BLaER1 (cell line): ENCODE measurements around the gene UBD.

Experiments
- H3K27ac ChIP-seq: shearing (Covaris generic); formaldehyde crosslinking; 2 replicates; pipeline ENCODE4 v1.8.1; 2022
- H3K27me3 ChIP-seq: shearing (Covaris generic); formaldehyde crosslinking; 2 replicates; pipeline ENCODE4 v1.8.1; 2022
- H3K36me3 ChIP-seq: shearing (Covaris generic); formaldehyde crosslinking; 2 replicates; pipeline ENCODE4 v1.8.1; 2022
- H3K4me1 ChIP-seq: shearing (Covaris generic); formaldehyde crosslinking; 2 replicates; pipeline ENCODE4 v1.8.1; 2022
- H3K4me2 ChIP-seq: shearing (Covaris generic); formaldehyde crosslinking; 2 replicates; pipeline ENCODE4 v1.8.1; 2022
- H3K4me3 ChIP-seq: shearing (Covaris generic); formaldehyde crosslinking; 2 replicates; pipeline ENCODE4 v1.8.1; 2022
- H3K9ac ChIP-seq: shearing (Covaris generic); formaldehyde crosslinking; 2 replicates; pipeline ENCODE4 v1.8.1; 2022
- H3K9me3 ChIP-seq: shearing (Covaris generic); formaldehyde crosslinking; 2 replicates; pipeline ENCODE4 v1.8.1; 2022
- H4K20me1 ChIP-seq: shearing (Covaris generic); formaldehyde crosslinking; 2 replicates; pipeline ENCODE4 v1.8.1; 2022
- Cebpa-rat ChIP-seq: shearing (Covaris generic); IDR thresholded peaks from 2 replicates; pipeline ENCODE4 v1.8.1; 2022

The UBD gene

DNA sequence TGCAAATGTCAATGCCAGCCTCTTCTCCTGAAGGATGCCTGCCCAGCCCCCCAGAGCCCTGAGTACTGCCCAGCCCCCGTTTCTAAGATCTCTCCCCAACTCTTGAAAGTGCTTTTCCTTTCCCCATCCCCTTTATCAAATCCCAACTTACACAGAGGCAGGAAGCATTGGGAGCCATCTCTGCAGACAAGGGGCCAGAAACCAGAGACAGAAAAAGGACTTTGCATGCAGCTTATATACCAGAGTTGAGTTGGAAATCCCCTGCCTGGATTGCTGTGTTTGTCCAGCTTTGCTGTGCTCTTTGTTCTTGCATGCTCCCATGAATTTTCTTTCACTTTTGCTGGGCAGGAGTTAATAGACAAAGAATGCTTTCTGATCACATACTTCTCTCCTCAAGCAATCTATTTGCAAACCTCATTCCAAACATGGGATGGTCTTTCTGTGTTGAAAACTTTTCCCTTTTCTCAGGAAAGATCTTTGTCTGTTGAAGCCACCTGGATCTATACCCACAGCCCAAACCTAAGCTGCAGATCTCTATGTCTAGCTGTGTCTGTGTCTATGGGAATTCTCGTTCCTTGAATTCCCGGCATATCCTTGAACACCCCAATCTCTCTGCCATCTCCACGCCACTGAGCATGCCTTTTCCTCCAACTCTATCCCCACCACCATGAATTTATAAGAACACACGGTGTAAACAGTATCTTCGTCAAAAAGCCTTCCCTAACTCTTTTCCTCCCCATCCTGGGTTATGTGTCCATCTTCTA lies at the start of gene UBD:
TSS of gene UBD (minus strand) at position 209 of the 764 bp plus-strand sequence. CDS start at position 178, 31 bp downstream.
- no peaks in the 10 kb centered on the region for H3K9me3 ChIP-seq
- H3K4me2 ChIP-seq, result no peak within 1 kb of the TSS
- H3K4me1 ChIP-seq, result no peaks in the 10 kb centered on the region
- H3K36me3 ChIP-seq, result no peaks in the 10 kb centered on the region
- no peak within 1 kb of the TSS for H3K27ac ChIP-seq
- H3K9ac ChIP-seq, result no peak within 1 kb of the TSS
- TF ChIP-seq Cebpa-rat, result no peak
- no peak within 1 kb of the TSS for H3K4me3 ChIP-seq
- no peaks in the 10 kb centered on the region for H3K27me3 ChIP-seq
- no peaks in the 10 kb centered on the region for H4K20me1 ChIP-seq

DNA sequence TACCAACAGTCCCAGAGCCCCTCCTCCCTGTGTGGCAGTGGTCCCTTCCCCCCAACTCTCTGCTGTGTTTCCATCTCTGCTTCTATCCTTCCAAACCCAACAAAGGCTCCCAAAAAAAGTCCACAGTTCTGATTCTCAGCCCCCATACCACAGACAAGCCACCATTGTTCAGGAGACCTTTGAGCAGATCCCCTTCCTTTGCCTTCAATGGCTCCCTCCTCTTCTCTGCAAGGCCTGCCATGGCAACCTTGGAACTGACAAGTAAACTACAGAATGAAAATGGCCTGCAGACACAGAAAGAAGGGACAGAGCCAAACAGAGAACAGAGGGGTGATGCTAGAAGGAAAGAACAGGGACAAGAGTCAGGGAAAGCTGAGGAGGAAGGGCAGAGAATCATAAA lies 48.6 kb upstream of the UBD start:
- Histone ChIP-seq H3K36me3 (peaks cover 98% of the 10 kb centered on the region), H3K27ac (no peak overlapping the region), H3K9ac (no peak overlapping the region), H3K4me1 (no peaks in the 10 kb centered on the region), H3K9me3 (no peaks in the 10 kb centered on the region), H3K4me2 (no peak overlapping the region), H4K20me1 (no peaks in the 10 kb centered on the region), H3K27me3 (no peaks in the 10 kb centered on the region), H3K4me3 (no peak overlapping the region)
- TF ChIP-seq Cebpa-rat, result no peak

DNA sequence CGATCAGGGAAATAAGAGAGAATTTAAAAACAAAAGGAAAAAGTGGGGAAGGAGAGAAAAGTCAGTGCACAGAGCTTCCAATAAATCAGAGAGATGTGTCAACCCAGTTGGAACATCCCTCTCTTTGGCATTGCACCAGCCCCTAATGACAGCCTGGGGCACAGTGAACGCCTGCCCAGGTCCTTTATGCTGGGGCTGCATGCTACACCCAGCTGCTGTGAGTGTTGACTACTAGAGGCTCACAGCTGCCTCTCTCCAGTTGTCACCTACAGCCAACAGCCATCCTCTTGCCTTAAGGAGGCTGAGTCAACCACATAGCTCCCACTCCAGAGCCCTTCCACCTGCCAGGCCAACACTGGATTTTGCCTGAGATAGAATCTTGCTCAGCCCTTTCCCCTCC lies 44.4 kb upstream of the UBD start:
- Histone ChIP-seq H3K36me3 (peaks cover 97% of the 10 kb centered on the region), H3K4me1 (no peaks in the 10 kb centered on the region), H3K27ac (no peak overlapping the region), H3K9ac (no peak overlapping the region), H3K4me3 (no peak overlapping the region), H4K20me1 (no peaks in the 10 kb centered on the region), H3K4me2 (no peak overlapping the region), H3K27me3 (no peaks in the 10 kb centered on the region), H3K9me3 (no peaks in the 10 kb centered on the region)
- no peak for TF ChIP-seq Cebpa-rat

DNA sequence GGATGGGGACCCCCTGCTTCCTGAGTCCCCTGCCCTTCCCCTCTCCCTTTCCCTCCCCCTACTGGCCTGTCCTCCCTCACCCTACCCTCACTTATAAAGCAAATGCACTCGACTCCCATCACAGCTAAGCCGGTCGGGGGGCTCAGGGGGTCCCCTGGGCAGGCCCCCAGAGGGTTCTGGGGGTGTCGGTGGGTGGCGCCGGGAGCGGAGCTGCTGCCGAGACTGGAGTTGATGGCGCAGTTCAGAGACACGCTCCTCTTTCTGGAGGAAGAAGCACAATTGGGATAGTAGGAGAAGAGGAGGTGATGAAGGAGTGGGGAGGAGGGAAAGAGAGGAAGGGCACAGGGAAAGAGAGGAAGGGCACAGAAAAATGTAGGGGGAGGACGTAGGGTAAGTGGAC lies 43.9 kb upstream of the UBD start:
- peaks cover 97% of the 10 kb centered on the region for H3K36me3 ChIP-seq
- H3K27ac ChIP-seq, result no peak overlapping the region
- no peak overlapping the region for H3K9ac ChIP-seq
- H3K4me2 ChIP-seq, result no peak overlapping the region
- no peak for TF ChIP-seq Cebpa-rat
- H3K27me3 ChIP-seq, result no peaks in the 10 kb centered on the region
- H3K4me3 ChIP-seq, result no peak overlapping the region
- H3K4me1 ChIP-seq, result no peaks in the 10 kb centered on the region
- no peaks in the 10 kb centered on the region for H4K20me1 ChIP-seq
- no peaks in the 10 kb centered on the region for H3K9me3 ChIP-seq

DNA sequence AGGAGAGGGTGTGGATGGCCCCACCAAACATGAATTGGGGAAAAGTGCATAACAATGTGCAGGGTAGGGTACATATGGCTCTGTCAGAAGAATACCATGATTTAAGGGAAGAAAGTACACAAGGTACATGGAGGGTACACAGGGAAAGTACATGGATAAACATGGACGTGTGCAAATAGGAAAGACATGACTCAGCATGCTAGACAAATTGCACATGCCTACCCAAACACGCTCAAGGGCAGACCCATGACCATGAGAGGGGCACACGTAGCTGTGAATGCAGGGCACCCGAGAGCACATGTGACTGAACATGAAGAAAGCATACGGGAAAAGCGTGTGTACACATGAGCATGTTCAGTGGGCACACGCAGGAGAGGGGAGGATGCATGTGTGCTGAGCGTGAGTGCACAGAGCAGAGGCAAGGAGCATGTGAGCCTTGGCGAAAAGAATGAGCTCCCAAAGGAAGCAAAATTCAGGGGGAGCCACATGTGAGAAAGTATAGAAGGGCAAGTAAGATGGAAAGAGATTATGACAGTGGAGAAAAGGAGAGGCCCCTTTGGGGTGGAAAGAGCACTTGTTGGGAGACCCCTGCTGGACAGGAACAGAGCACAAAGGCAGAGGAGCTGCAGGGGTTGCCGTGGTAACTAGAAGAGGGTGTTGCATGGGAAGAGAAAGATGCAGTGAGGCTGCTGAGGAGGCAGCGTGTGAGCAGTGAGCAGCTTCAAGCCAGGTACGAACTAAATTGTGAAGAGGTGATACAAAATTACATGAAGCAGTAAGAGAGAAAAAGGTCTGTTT lies 43.2 kb upstream of the UBD start:
- Histone ChIP-seq H3K27me3 (no peaks in the 10 kb centered on the region), H3K4me2 (no peak overlapping the region), H3K4me3 (no peak overlapping the region), H3K9me3 (no peaks in the 10 kb centered on the region), H3K4me1 (no peaks in the 10 kb centered on the region), H4K20me1 (no peaks in the 10 kb centered on the region), H3K36me3 (peaks cover 92% of the 10 kb centered on the region), H3K27ac (no peak overlapping the region), H3K9ac (no peak overlapping the region)
- TF ChIP-seq Cebpa-rat, result no peak

DNA sequence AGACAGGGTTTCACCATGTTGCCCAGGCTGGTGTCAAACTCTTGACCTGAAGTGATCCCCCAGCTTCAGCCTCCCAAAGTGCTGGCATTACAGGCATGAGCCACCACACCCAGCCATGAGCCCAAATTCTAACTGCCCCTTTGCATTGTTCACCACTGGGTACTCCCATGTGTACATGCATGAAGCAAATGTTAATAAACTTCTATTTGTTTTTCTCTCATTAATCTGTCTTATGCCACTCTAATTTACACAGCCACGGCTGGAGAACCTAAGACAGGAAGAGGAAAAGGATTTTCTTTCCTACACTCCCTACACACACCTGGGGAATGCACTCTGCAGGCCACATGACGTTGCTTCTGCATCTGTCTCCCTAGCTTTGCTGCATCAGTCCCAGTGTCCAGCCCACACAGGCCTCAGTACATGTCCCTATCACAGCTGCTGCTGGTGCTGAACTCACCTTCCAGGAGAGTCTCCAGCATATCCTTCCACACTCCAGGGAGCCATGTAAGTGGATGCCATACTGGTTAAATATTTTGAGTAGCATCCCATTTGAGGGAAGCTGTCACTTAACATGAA lies 38.7 kb upstream of the UBD start:
- no peak for TF ChIP-seq Cebpa-rat
- H3K4me2 ChIP-seq, result no peak overlapping the region
- no peak overlapping the region for H3K27ac ChIP-seq
- 0 out of 2 replicates have a peak, but pooled peaks cover 5% of the 10 kb centered on the region for H3K4me1 ChIP-seq
- no peaks in the 10 kb centered on the region for H3K9me3 ChIP-seq
- H3K9ac ChIP-seq, result no peak overlapping the region
- H3K36me3 ChIP-seq, result peaks cover 47% of the 10 kb centered on the region
- no peaks in the 10 kb centered on the region for H4K20me1 ChIP-seq
- no peaks in the 10 kb centered on the region for H3K27me3 ChIP-seq
- H3K4me3 ChIP-seq, result no peak overlapping the region

DNA sequence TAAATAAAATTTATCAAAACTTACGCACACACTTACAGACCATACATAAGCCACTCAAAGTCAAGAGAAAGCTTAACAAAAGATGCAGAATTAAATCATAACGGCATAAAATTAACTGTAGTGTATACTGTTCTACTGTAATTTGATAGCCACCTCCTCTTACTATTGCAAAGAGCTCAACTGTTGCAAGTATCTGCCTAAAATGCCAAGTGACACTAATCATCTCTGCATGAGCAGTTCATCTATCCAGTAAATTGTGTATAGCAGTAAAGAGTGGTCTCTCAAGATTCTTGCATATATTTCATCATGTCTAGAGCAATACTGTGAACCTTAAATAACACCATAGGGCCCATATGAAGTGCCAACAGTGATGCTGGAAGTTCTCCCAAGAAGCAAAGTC lies 37.7 kb upstream of the UBD start:
- no peak overlapping the region for H3K4me3 ChIP-seq
- peaks cover 36% of the 10 kb centered on the region for H3K36me3 ChIP-seq
- H3K9ac ChIP-seq, result no peak overlapping the region
- H3K4me1 ChIP-seq, result 0 out of 2 replicates have a peak, but pooled peaks cover 5% of the 10 kb centered on the region
- H3K9me3 ChIP-seq, result no peaks in the 10 kb centered on the region
- H3K27me3 ChIP-seq, result no peaks in the 10 kb centered on the region
- no peaks in the 10 kb centered on the region for H4K20me1 ChIP-seq
- H3K27ac ChIP-seq, result no peak overlapping the region
- no peak for TF ChIP-seq Cebpa-rat
- H3K4me2 ChIP-seq, result no peak overlapping the region

DNA sequence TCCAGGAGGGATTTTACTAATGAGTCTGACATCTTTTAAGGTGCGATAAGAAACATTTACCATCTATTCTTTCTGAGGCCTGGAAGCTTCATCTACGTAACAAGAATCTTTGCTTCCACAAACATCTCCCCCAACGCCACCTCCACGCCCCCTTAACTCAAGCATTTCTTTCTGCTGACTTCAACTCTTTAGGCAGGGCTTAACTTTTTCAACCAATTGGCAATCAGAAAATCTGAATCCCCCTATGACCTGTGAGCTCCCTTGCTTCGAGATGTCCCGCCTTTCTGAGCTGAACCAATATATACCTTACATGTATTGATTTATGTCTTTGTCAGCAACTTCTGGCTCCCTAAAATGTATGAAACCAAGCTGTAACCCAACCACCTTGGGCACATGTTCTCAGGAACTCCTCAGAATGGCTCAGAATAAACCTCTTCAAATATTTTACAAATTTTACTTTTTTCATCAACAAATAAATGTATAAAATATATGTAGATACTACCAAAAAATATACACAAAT lies 36.9 kb upstream of the UBD start:
- no peak overlapping the region for H3K27ac ChIP-seq
- no peaks in the 10 kb centered on the region for H3K9me3 ChIP-seq
- peaks cover 29% of the 10 kb centered on the region for H3K36me3 ChIP-seq
- no peak overlapping the region for H3K9ac ChIP-seq
- TF ChIP-seq Cebpa-rat, result no peak
- H3K27me3 ChIP-seq, result no peaks in the 10 kb centered on the region
- no peak overlapping the region for H3K4me3 ChIP-seq
- no peaks in the 10 kb centered on the region for H4K20me1 ChIP-seq
- 0 out of 2 replicates have a peak, but pooled peaks cover 5% of the 10 kb centered on the region for H3K4me1 ChIP-seq
- H3K4me2 ChIP-seq, result no peak overlapping the region

DNA sequence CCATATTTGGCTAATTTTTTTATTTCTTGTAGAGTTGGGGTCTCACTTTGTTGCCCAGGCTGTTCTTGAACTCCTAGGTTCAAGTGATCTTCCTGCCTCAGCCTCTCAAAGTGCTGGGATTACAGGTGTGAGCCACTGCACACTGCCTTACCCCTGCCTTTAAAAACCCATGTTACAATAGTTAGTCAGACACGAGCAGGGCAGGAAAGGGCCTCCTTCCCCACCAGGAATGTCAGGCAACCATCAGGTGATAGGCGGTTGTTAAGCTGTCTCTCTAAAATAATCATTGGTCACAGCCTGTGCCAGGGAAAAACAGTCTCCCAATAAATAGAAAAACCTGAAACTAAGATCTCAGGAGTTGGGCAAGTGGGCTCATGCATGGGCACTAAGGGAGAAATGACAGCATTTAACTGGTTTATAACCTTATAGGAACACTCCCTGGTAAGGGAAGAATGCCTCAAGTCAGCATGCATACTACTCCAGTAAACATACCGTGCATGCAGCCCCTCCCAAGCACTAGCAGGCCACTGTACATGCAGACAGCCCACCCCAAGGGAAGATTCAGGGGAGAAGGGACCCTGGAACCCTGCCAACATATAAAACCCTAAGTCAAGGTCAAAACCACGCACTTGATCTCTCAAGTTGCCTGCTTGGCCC lies 33.8 kb upstream of the UBD start:
- 0 out of 2 replicates have a peak, but pooled peaks cover under 1% of the 10 kb centered on the region for H3K36me3 ChIP-seq
- no peak overlapping the region for H3K4me3 ChIP-seq
- H3K4me2 ChIP-seq, result no peak overlapping the region
- no peaks in the 10 kb centered on the region for H3K9me3 ChIP-seq
- H3K27me3 ChIP-seq, result no peaks in the 10 kb centered on the region
- H3K9ac ChIP-seq, result no peak overlapping the region
- H4K20me1 ChIP-seq, result no peaks in the 10 kb centered on the region
- peaks cover 18% of the 10 kb centered on the region for H3K4me1 ChIP-seq
- no peak for TF ChIP-seq Cebpa-rat
- no peak overlapping the region for H3K27ac ChIP-seq
